Left colon (tissue), 2 donors: ENCODE data around the gene FBXO24. TPM values are rescaled to one million over a fixed set of nuclear protein-coding genes. Genes with fewer than 3 reads are reported as not detected.
"Not testable (repeated sequence)": the region's sequence is repeated elsewhere in the genome, so short reads cannot be mapped to it uniquely, and the experiment has no call there.

Experiments used
- ATAC-seq: fragments of 200-7000 bp; cut with Tn5 transposase; one replicate; pipeline ENCODE4 v1.9.1; 2020; ENCODE audit warnings: mild to moderate bottlenecking, moderate library complexity
- DNase-seq, 2 donors: peaks; one replicate each; pipeline ENCODE4 v3.0.0-alpha.2; 2020
- intact Hi-C, 2 donors: fragments of 100-400 bp; cut with DNase I in 1 of 2; cut with micrococcal nuclease in 1 of 2; formaldehyde crosslinking; loops; one replicate each; pipeline versions ENCODE4 v1.11.2 to v1.14.0; 2022; cut with DNase I, micrococcal nuclease
- total RNA-seq, 2 donors: library from RNA; stranded (reverse); fragmentation: NEBNext Ultra II Directional; extraction: Animal tissue kit (Norgen Biotek cat#: 25700); gene quantifications; one replicate each; pipeline ENCODE4 v1.2.1, GENCODE V29; 2021
- donor health status: DM: no; HTN: no; CAD: no.
- donor health status: DM: yes; HTN: yes; CAD: no.

The FBXO24 gene
- total RNA-seq, 2 donors from 2014 or later: 0.34 to 0.58 TPM

DNA sequence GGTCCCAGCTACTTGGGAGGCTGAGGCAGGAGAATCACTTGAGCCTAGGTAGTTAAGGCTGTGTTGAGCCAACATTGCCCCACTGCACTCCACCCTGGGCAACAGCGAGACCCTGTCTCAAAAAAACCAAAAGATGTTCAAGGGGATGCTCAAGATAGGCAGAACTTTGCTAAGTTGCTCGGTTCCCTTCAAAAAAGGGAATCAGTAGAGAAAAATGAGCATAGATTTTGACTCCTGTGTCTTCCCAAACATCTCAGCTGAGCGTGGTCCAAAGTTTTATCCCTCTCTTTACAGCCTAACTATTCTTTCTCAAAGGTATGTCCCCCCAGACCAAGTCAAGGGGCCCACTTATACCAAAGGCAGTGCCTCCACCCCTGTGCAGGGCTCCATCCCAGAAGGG is 33.1 kb upstream of the FBXO24 start:
- ATAC-seq (no peak), DNase-seq (no peak)
- intact Hi-C loops: no loop called here

DNA sequence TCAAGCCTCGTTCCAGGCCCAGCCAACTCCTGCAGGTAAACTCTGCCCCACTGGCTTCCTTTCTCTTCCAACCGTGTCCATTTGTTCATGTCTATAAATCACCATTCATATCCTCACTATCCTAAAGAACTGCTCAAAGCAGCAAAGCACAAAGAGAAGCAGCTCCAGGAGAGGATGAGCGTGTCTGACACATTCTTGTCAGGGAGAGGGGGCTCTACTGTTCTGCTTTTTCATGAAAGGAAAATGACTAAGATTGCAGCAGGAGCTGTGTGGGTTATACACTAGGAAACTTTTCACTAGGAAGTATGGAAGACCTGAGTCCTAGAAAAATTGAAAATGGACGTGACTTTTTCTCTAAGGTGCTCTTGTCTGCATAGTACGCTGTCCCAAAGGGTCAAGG is 30.4 kb upstream of the FBXO24 start:
- intact Hi-C loops: loop anchor here (5.0 kb wide), 1 partner anchor 83 kb away; no protein-coding TSS in a partner anchor
- ATAC-seq (no peak), DNase-seq (no peak)

DNA sequence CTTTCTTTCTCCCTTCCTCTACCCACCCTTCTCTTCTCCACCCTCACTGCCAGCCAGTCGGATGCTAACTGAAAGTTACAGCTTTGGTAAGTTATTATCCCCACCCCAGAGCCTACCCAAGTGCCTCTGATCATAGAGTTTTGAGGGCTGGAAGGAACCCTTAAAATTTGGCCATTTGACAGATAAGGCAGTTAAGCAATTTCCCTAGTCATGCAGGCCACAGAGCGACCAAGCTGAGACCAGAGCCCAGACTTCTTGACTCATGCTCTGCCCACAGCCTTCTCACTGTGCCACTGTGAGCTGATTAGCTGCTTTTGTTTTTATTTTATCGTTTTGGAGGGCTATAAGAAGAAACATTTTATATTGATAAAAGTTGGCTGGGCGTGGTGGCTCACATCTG is 29.6 kb upstream of the FBXO24 start:
- ATAC-seq: no peak
- DNase-seq: no peak
- intact Hi-C loops: loop anchor here (5.0 kb wide), 1 partner anchor 84 kb away; no protein-coding TSS in a partner anchor

DNA sequence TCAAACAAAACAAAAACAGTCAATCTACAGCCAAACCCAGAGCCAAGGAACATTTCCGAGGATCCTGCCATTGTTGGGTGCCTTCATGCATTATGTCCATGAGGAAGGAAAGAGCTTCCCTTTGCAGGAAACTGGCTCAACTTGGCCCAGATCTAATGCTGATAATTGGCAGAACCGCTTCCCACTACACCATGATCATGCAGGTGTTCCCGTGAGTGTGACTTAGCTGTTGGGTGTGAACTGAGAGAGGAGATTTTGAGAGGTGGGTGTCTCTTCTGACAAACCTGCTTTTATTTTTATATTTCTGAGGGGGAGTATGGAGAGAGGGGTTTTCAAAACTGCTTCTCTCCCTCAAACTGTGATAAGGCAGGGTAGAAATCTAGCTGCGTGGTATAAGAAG is 27.0 kb upstream of the FBXO24 start:
- ATAC-seq (no peak), DNase-seq (no peak)
- intact Hi-C loops: loop anchor here (5.0 kb wide), 1 partner anchor 87 kb away; no protein-coding TSS in a partner anchor

DNA sequence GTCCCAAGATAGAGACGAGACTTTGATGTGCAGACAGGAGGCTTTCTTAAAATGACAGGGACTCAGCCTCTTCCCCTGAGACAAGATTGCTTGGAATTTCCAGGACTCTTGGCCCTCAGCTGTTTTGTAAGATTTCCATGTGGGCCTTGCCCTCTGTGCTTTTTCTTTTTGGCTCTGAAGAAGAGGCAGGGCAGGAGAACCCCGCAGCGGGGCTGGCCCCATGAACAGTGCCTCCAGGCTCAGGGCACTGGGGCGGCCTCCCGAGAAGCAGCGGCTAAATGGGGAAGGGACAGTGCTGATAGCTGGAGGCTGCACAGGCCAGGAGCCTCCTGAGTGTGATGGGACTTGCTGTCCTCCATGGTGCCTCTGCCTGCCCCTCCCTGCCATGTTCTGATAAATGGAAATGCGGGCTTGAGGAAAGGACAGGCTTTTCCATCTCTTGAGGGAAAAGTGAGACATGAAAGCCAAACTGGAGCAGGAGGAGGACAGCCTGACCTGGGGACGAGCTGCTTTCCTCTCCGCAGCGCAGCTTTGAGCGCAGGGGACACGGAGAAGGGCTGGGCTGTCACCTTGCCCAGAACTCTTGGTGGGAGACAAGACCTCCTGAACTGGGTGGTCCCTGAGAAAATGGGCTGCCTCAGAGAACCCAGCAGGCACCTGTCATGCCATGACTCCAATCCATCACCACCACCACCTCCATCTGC is 24.5 kb upstream of the FBXO24 start:
- intact Hi-C loops: no loop called here
- DNase-seq (no peak), ATAC-seq (no peak)

DNA sequence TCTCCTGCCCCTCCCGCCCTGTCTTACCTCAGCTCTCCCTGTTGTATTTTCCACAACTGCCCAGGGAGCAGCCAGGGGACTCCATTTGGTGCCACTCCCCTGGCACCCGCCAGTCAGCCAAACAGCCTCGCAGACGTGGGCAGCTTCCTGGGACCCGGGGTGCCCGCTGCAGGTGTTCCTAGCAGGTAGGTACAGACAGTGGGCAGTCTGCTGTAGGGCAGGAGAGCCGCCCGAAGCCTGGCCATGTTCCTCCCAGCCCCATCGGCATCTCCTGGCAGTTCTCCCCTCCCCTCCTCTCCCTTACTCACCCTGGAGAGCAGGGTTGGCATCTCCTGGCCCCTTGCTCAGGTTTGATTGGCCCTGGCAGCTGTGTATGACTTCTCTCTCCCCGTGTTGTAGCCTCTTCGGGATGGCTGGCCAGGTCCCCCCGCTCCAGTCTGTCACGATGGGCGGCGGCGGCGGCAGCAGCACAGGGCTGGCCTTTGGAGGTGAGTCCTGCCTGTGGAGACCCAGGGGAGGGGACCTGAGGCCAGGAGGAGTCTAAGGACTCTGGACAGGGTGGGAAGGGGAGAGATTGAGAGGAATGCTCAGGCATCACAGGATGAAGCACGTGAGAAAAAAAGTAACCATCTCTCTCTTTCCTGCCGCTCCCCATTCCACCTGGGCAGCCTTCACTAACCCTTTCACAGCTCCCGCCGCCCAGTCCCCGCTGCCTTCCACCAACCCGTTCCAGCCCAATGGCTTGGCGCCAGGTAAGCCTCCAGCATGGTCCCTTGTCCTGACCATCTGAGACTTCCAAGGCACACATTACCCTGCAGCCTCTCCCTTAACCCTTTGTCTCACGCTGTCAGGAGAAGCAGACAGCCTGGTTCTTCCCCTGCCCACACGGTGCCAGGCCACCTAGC is 23.7 kb upstream of the FBXO24 start:
- intact Hi-C loops: no loop called here

DNA sequence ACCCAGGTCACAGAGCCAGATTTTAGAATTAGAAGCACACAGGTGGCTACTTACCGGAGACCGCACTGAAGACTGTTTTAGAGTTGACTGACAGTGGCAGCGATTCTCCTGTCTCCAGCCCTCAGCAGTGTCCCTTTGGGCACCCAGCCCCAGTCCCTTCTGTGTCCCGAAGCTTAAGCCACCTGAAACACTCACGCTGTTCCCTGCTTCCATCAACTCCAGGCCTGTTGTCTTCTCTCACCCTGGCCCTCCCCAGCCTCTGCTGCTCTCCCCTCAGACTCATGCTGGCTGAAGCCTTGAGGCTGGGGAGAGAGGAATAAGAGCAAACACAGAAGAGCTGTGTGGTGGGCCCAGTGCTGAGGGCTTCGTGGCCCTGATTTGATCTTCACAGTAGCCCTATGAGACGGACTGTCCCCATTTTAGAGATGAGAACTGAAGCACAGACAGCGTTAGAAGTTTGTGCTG is 23.0 kb upstream of the FBXO24 start:
- ATAC-seq (no peak), DNase-seq (no peak)
- intact Hi-C loops: no loop called here

More for the DNA sequence above, 23.7 kb upstream of the FBXO24 start:
- ATAC-seq (no peak), DNase-seq (no peak)

DNA sequence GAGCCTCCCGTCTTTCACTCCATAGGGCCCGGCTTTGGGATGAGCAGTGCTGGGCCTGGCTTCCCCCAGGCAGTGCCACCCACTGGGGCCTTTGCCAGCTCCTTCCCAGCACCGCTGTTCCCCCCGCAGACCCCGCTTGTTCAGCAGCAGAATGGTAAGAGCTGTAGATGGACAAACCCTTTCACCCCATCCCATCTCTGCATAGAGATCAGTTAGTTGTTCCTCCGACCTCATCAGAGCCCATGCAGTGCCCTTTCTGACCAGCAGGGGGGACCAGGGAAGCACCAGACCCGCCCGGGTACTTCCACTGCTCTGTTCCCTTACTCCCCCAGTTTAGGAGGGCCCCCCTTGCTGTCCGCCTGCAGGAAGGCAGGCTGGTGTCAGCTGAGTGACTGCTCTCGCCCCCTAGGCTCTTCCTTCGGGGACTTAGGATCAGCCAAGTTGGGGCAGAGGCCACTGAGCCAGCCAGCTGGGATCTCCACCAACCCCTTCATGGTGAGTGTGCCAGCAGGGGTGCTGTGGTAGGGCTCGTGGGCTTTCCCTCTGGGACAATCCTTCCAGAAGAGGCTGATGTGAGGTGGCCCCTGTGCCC is 22.2 kb upstream of the FBXO24 start:
- DNase-seq: peak; percentile 70 to 92
- peak; percentile 32 for ATAC-seq
- intact Hi-C loops: no loop called here

DNA sequence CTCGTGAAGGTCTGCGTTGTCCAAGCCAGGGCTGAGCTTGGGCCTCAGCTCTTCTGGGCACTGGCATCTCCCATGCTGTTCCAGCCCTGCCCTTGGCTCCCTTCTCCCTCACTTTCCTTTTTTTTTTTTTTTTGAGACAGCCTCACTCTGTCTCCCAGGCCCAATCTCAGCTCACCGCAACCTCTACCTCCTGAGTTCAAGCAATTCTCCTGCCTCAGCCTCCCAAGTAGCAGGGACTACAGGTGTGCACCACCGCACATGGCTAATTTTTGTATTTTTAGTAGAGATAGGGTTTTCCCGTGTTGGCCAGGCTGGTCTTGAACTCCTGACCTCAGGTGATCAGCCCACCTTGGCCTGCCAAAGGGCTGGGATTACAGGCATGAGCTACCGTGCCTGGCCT is 21.7 kb upstream of the FBXO24 start:
- DNase-seq, ATAC-seq, intact Hi-C loops: not testable (repeated sequence)

DNA sequence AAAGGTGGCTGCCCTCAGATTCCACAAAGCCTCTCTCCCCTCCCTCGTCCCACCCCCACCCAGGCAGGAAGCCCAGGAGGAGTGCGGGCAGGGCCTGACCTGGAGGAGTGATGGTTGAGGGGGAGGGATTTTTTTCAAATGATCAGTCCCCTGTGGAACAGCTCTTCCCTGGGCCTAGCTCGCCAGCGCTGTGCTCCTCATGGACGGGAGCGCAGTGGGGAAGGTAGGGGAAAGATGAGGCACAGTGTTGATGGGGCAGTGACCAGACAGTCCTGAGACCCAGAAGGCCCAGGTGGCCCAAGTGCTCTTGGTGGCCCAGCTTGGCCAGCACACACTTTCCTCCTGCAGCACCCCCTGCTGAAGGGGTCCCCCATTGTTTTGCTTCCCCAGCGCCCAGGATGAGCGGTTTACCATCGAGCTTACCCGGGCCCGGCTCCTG is 21.0 kb upstream of the FBXO24 start:
- no peak for DNase-seq
- intact Hi-C loops: no loop called here

DNA sequence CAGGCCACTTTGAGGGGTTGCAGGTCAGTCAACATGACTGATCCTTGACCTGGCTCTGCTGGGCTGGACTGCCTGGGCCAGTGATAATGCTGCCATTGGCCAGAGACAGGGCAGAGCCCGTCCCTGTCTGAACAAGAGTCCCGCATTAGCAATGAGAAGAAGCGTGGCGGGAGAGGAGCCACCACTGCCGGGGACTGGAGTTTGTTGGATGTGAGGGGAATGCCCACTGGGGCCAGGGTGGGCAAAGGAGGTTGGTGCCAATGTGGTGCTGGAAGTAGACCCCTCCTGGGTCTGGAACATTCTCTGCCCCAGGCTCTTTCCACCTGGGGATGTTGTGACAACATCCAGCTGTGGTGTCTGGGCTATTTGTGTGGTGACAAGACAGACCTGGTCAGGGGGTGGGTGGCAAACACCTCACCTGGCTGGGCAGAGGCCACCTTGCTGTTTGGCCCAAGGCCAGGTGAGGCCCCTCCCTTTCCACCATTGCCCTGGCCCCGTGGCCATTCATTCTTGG is 20.1 kb upstream of the FBXO24 start:
- intact Hi-C loops: no loop called here
- ATAC-seq (no peak), DNase-seq (no peak)

More for the DNA sequence above, 21.0 kb upstream of the FBXO24 start:
- ATAC-seq: no peak

DNA sequence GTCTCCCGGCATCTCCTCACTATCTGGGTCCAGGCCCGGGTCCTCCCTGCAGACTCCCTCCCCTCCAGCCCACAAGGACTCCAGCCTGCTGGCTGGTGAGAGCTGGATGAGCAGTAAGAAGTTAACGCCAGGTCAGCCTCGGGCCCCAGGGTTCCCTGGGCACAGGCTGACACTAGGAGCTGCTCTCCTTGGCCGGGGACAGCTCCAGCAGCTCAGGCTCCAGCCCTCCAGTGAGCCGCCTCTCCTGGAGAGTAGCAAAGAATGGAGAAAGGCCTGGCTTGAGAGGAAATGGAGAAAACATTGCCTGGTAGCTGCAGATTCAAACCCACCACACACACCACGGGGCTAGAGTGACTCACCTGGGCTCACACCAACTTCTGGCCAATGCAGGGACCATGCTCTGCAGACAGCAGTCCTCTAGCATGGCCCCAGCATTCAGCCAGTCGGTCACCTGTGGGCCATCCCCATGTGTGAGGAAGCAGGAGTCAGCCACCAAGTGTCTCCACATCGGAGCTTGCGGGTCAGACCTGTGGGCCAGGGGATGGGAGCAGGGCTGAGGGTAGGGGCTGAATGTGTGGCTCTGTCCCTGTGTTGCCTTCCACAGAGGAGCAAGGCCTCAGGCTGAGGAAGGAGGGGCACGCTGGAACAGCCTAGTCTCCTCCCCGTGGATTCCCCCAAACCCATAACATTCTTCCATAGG is 18.9 kb upstream of the FBXO24 start:
- DNase-seq (no peak), ATAC-seq (no peak)
- intact Hi-C loops: no loop called here

DNA sequence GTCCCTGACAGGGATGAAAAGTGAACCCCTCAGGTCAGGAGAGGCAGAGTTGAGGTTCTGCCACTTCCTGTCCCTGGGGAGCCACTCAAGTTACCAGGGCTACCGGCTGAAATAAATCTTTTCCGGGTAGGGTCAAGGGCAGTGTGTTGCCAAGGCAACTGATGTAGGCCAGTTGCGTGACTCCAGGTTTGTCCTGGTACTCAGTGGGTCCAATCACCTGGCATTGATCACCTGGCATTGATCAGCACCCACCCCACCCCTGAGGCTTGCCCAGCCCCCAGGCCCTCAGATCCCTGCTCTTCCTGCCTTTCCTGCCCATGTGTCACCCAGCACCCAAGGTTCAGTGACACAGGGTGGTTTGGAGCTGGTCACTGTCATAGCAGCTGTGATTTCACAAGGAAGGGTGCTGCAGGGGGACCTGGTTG is 18.4 kb upstream of the FBXO24 start:
- DNase-seq: no peak
- intact Hi-C loops: no loop called here
- peak; percentile 2 for ATAC-seq

DNA sequence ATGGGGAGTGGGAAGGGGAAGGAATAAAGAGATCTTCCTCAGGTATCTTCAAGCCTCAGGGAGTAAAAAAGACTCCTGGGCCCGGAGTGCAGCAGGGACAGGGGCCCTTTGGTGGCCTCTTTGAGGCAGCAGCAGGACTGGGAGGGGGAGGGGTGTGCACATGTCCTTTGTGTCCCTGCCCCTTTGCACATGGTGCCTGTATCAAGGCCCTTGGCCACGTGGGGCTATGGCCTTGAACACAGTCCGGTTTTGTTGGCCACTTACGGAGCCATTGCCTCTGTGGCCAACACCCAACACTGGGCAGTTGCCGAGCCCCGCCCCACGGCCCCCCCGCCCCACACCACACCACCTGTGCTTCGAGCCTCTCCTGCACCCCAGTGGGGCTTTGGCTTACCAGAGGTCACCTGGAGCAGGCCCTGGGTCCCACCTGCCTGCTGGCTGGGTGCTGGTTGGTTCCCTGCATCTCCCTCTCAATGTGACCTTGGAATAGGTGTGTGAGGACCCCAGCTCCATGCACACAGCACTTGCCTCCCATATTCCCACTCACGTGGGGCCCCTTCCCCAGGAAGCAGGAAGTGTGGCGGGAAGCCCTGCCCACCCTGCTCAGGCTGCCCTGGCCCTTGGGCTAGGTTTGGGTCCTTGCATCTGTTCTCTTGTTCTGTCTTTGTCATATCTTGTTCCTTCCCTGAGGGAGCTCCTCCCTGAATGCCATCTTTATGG is 17.8 kb upstream of the FBXO24 start:
- peak; percentile 73 to 76 for DNase-seq
- intact Hi-C loops: no loop called here
- peak; percentile 59 for ATAC-seq

DNA sequence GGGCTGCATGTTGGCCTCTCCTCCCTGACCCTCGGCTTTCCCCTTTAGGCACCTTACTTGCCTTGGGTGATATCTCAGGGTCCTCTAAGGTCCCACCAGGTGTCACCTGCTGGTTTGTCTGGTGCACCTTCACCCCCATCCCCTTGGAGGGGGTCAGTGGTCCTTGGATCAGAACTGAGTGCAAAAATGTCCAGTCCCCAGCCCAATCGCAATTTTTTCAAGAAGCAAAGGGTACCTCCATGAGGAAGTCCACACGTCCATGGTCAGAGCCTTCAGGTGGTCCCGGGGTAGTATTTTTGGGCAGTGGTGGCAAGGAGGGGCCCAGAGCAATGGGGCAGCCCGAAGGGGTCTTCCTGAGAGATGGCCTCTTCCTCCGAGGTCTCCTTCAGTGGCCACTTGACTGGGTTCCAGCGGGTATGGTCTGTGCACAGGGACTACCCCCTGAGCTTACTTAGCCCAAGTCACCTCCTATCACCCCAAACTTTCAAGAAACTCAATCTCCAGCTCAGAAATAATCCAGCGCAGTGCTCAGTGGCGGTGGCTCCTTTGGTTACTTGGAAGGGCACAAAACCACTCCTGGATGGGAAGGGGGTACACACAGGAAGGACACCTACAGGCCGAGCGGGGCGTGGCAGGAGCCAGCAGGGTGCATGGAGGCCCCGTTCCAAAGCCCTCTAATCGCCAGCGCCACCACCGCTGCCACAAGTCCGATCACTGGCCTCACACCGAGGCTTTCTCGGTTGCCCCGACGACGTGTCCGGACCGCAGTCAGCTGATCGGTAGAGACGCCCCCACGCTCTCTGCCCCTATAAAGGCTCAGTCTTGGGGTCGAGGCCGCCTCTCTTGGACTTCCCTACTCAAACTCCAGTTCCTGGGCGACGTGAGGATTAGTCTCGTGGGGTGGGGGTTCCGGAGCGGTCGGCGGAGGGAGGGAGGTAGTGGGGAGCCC is 17.0 kb upstream of the FBXO24 start:
- intact Hi-C loops: no loop called here
- peak; percentile 46 for ATAC-seq
- peak; percentile 68 to 77 for DNase-seq

DNA sequence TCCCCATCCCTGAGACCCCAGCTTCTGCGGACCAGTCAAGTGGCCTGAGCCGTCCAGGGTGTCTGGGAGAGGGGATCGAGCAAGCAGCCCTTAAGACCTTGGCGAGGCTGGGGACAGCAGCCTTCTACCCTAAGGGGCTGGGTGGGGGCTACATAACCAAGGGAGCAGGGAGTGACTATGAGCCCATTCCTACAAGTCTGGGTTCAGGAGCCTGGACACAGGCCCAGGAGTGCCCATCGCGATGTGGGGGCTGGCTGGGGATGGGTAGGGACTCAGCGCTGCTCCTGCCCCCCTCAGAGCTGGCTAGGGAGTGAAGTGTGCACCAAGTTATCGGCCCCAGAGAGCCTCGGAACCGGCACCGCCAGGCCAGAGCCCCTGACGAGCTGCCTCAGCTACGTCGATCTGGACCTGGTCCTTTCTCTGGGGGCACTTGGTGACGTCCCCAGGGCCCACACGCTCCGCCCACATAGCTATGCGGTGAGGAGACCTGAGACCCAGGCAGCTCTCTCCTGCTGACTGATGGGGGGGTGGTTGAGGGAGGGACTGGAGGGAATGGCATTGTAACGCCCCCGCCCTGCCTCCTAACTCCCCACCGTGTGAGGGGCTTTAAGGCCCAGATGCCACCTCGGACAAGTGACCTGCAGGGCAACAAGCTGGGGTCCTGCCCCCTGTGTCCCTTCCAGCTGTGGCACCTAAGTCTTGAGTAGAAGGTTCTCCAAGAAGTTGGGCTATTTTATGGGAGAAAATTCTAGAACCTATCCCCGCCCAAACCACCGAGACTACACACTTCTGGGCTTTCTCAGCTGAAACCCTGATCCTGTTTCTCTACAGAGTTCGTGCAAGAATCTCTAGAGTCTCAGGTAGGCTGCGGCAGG is 14.9 kb upstream of the FBXO24 start:
- peak in 1 of 2 donors; percentile 24 for DNase-seq

More for the DNA sequence above, 14.9 kb upstream of the FBXO24 start:
- ATAC-seq: no peak
- intact Hi-C loops: no loop called here
